Posterior vena cava (tissue), 2 donors: ENCODE measurements around the gene OR10G2. TPM values are rescaled to one million over a fixed set of nuclear protein-coding genes. Genes with fewer than 3 reads are reported as not detected.
"Not testable (repeated sequence)": the region's sequence is repeated elsewhere in the genome, so short reads cannot be mapped to it uniquely, and the experiment has no call there.

Experiments
- DNase-seq: peaks from one replicate; pipeline ENCODE4 v3.0.0-alpha.2; 2020; ENCODE audit warnings: low spot score
- intact Hi-C, 2 donors: fragments of 100-400 bp; cut with DNase I; formaldehyde crosslinking; loops; one replicate each; pipeline versions ENCODE4 v1.14.1 to v1.14.2; 2022 to 2023
- total RNA-seq, 2 donors: library from RNA; stranded (reverse); fragmentation: NEBNext Ultra II Directional; extraction: Animal tissue kit (Norgen Biotek cat#: 25700); gene quantifications; one replicate each; pipeline ENCODE4 v1.2.1, GENCODE V29; 2021
- donor health status: DM: yes; HTN: yes; CAD: no.
- donor health status: DM: yes; HTN: yes; CAD: no.

Gene OR10G2
- total RNA-seq, 2 donors from 2014 or later: not detected

DNA sequence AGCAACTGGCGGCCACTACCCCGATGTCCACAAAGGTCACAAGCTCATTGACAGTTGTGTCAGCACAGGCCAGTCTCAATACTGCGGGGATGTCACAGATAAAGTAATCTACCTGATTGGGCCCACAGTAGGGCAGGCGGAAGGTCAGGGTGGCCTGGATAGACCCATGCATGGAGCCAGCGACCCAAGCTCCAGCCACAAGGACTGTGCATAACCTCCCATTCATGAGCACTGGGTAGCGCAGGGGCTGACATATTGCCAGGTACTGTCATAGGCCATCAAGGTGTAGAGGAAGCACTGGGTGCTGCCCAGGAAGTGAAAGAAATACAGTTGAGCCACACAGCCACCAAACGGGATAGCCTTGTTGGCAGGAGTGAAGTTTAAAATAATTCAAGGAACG, 32.6 kb downstream of the OR10G2 start:
- DNase-seq, intact Hi-C loops: not testable (repeated sequence)

DNA sequence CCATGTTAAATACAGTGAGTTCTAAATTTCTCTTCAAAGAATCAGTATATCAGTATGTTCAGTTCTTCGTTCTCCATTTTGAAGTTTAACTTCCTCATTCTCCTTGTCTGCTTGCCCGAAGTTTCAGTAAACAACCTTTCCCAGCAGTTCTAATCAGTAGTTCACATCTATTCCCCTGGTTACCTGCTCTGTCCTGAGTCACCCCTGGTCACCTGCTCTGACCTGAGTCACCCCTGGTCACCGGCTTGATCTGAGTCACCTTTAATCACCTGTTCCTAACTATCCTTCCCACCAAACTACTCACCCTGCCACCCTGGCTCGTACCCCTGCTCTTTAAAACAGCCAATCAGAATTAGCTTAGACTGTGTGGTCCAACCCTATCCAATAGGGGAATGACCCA, 45.4 kb downstream of the OR10G2 start:
- no peak for DNase-seq
- intact Hi-C loops: no loop called here

Other genes with a start within 250 kb of the OR10G2 start
- gene CHD8, start 178.8 kb downstream of the OR10G2 start, total RNA-seq: 10 to 100 TPM; 49.7 to 56.3 TPM
- gene RAB2B, start 158.0 kb downstream of the OR10G2 start, total RNA-seq: 10 to 100 TPM; 29.2 to 32.3 TPM
- gene TOX4, start 157.7 kb downstream of the OR10G2 start, total RNA-seq: 10 to 100 TPM; 56.1 to 67.3 TPM
- 10 to 100 TPM; 26.4 to 29.0 TPM for gene METTL3, start 123.6 kb downstream of the OR10G2 start, total RNA-seq
- gene SALL2, start 108.6 kb downstream of the OR10G2 start, total RNA-seq: 1 to 10 TPM; 6.2 to 7.1 TPM
- gene OR10G3, start 54.9 kb downstream of the OR10G2 start, total RNA-seq: not detected
- not detected for gene OR4E2, start 18.9 kb upstream of the OR10G2 start, total RNA-seq
- gene OR4E1, start 38.9 kb upstream of the OR10G2 start, total RNA-seq: not detected